ENCODE measurements around the gene AGFG1.
A peak's percentile ranks its signal among the peaks of the same experiment; 100 is the strongest.

The AGFG1 gene

DNA sequence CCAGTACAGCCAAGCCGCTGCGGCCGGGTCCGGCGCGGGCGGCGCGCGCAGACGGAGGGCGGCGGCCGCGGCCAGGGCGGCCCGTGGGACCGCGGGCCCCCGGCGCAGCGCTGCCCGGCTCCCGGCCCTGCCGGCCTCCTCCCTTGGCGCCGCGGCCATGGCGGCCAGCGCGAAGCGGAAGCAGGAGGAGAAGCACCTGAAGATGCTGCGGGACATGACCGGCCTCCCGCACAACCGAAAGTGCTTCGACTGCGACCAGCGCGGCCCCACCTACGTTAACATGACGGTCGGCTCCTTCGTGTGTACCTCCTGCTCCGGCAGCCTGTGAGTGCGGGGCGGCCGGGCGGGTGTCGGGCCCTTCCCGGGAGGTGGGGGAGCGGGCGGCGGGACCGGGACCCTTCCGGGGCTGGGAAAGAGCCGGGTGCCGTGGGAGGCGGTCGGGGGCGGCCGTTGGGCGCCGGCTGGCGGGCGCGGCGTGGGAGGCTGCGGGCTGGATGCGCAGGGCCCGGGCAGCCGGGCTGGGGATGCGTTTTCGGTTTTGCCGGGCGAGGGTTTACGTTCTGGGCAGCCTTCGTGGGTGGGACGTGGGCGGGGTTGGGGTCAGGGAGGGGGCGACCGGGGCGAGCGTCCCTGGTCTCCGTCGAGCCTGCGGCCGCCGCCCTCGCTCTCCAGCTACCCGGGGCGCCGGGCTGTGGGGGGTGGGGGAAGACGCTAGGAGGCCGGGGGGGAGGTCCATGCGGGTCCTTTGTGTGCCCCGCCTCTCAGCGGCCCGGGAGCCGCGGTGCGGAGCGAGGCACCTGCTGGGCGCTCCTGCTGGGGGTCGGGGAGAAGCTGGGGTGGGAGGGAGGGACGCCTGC is 537 bp downstream of the AGFG1 start:
- H3K27me3 Mint-ChIP-seq (ENCODE audit: low read depth) = no peaks in the 10 kb centered on the region
- H3K4me1 Mint-ChIP-seq (ENCODE audit: low read depth) = peaks cover 23% of the 10 kb centered on the region
- H3K36me3 Mint-ChIP-seq (ENCODE audit: low read depth) = no peaks in the 10 kb centered on the region
- H3K9me3 Mint-ChIP-seq = no peaks in the 10 kb centered on the region
- peak overlapping the region; percentile 86 for H3K4me3 Mint-ChIP-seq
- H3K27ac Mint-ChIP-seq = no peak overlapping the region

DNA sequence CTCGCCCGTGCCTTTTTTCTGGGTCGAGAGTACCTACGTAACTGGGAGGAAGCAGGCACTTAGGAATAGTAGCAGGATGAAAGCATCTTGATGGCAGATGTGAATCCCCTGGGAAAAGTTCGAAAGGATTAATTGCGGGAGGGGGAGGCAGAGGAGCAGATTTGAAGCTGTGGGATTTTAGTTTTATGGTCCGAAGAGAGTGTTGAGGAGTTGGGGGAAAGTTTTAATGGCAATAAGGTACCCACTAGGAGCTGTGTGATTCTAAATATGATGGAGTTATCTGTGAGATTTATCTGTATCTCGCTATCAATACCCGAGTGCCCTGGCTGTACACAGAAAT is 1.1 kb downstream of the AGFG1 start:
- Mint-ChIP-seq H3K36me3 (ENCODE audit: low read depth) (no peaks in the 10 kb centered on the region), H3K4me3 (peak overlapping the region; percentile 86), H3K4me1 (ENCODE audit: low read depth) (peaks cover 23% of the 10 kb centered on the region), H3K9me3 (no peaks in the 10 kb centered on the region), H3K27ac (peak overlapping the region; percentile 75), H3K27me3 (ENCODE audit: low read depth) (no peaks in the 10 kb centered on the region)

DNA sequence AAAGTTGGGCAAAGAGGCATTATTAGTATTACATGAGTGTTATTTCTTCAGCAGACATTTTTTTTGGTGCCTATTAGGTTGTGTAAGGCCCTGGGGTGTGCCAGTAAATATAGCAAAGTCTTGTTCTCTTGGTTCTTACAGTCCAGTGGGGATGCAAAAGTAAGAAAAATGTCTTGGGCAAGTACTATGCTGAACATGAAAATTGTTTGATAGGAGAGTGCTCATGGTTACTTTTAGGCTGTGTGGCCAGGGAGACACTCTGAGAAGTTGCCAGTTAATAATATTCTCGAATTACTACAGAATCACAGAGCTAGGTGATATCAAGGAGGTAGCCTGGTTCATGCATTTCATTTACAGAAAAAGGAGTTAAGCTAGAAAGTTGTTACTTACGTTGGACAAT is 1.9 kb downstream of the AGFG1 start:
- Mint-ChIP-seq H3K27me3 (ENCODE audit: low read depth) (no peaks in the 10 kb centered on the region), H3K36me3 (ENCODE audit: low read depth) (no peaks in the 10 kb centered on the region), H3K4me1 (ENCODE audit: low read depth) (peaks cover 23% of the 10 kb centered on the region), H3K9me3 (no peaks in the 10 kb centered on the region), H3K27ac (no peak overlapping the region), H3K4me3 (peak overlapping the region; percentile 46)

DNA sequence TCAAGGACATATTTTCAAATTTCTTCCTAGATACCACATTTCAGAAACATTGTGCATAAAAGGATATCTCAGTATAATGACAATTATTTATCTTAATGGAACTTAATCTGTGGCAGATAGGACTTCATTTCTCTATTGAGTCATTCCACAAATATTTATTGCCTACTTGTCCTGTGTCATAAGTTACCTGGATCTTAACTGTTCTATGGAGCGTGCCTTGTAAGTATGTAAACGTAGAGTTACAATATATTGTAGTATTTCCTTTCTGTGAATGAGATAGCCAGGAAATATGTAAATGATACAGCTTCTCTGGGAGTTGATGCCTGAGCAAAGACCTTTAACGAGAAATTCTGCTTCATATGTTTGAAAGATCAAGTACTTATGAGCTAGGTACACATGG is 2.5 kb downstream of the AGFG1 start:
- Mint-ChIP-seq H3K27ac (no peak overlapping the region), H3K4me3 (peak overlapping the region; percentile 46), H3K27me3 (ENCODE audit: low read depth) (no peaks in the 10 kb centered on the region), H3K4me1 (ENCODE audit: low read depth) (peaks cover 25% of the 10 kb centered on the region), H3K36me3 (ENCODE audit: low read depth) (no peaks in the 10 kb centered on the region), H3K9me3 (no peaks in the 10 kb centered on the region)

DNA sequence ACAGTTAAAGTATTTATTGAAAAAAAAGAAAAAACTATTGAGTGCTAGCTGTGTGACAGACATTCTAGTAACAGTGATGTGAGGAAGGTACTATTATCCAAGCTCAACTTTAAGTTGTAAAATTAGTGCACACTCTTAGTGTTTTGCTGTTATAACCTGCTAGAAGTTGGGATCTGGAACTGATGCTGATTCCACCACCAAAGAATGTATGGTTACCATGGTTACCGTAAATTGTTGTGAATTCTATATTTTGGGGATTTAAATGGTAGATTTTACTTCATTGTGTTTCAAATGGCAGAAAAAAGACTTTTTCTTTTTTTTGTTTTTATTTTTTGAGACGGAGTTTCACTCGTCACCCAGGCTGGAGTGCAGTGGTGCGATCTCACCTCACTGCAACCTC is 5.3 kb downstream of the AGFG1 start:
- Mint-ChIP-seq H3K9me3 (no peaks in the 10 kb centered on the region), H3K4me1 (ENCODE audit: low read depth) (peaks cover 41% of the 10 kb centered on the region), H3K27me3 (ENCODE audit: low read depth) (no peaks in the 10 kb centered on the region)

DNA sequence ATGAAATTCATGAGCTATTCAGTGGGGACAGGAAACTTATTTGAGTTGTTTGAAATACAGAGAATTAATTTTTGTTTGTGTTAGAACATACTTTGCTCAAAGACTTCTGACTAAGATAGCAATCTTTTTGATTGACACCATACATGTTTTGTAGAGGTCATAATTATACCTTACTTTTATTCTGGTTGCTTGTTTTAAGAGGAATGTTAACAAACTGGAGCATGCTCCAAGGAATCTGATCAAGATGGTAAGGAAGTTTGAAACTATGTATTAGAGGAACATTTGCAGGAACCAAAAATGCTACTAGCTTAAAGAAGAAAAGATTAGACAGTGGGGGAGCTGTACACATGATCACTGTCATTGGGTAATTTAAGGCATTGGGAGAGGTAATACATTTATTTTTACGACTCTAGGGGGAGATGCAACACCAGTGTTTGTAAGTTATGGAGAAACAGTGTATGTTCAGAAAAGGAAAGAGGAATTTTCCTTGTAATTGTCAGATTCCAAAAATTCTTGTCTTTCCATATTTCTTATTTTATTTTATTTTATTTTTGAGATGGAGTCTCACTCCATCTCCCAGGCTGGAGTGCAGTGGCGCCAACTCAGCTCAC is 8.0 kb downstream of the AGFG1 start:
- Mint-ChIP-seq H3K27ac (peak overlapping the region; percentile 43), H3K27me3 (ENCODE audit: low read depth) (no peaks in the 10 kb centered on the region), H3K9me3 (peaks cover 1% of the 10 kb centered on the region), H3K4me3 (peak overlapping the region; percentile 5), H3K36me3 (ENCODE audit: low read depth) (no peaks in the 10 kb centered on the region), H3K4me1 (ENCODE audit: low read depth) (peaks cover 33% of the 10 kb centered on the region)

More for the DNA sequence above, 5.3 kb downstream of the AGFG1 start:
- Mint-ChIP-seq H3K4me3 (no peak overlapping the region), H3K27ac (no peak overlapping the region), H3K36me3 (ENCODE audit: low read depth) (no peaks in the 10 kb centered on the region)

DNA sequence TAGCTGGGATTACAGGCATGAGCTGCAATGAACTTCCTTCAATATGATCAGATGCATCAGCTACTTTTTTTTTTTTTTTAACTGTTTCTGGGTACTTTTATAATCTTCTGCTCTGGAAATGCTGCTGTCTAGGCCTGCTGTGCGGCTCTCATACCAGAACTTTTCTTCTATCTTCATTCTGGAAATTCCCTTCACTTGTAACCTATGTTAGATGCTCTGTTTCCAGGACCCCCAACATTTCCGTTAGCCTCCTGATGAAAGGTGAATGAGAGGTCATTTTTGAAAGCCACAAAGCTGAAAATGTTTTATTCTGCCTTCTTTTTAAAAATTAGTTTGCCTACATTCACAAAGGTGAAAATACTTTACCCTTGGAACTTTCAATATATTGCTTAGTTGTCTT is 8.6 kb downstream of the AGFG1 start:
- Mint-ChIP-seq H3K36me3 (ENCODE audit: low read depth) (peaks cover 4% of the 10 kb centered on the region), H3K27ac (peak overlapping the region; percentile 23), H3K4me3 (peak overlapping the region; percentile 6), H3K27me3 (ENCODE audit: low read depth) (no peaks in the 10 kb centered on the region), H3K4me1 (ENCODE audit: low read depth) (peaks cover 31% of the 10 kb centered on the region), H3K9me3 (peaks cover 7% of the 10 kb centered on the region)

DNA sequence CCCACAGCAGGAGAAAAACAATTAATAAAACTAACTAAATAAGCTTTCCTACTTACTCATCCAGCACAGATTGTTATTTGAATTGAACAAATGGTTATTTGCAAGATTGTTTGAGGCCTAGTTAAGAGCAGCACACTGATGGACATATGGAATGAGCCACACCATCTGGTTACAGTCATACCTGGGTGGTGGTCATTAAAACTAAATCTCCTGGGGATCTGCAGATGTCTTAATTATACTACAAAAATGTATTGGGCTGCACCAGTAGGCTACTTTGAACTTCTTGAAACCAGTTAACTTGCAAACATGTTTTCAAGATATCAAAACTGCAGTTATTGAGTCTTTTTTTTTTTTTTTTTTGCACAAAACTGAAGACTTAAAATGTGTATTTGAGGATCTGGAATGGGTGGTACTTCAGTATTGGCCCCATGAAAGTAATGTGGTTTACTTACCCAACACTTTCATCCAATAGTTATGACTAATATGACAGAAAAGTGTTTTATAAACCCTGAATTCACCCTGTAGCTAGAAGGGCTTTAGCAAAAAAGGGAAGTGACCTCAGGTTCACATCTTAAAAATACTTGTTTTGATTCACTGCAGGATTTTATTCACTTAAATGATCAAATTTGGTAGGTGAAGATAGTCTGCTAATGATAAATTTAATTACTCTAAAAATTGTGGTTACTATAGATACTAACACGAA is 10.8 kb downstream of the AGFG1 start:
- H3K27me3 Mint-ChIP-seq (ENCODE audit: low read depth) = no peaks in the 10 kb centered on the region
- peak overlapping the region; percentile 8 for H3K27ac Mint-ChIP-seq
- H3K9me3 Mint-ChIP-seq = peaks cover 14% of the 10 kb centered on the region
- H3K4me3 Mint-ChIP-seq = no peak overlapping the region
- peaks cover 10% of the 10 kb centered on the region for H3K36me3 Mint-ChIP-seq (ENCODE audit: low read depth)
- peaks cover 37% of the 10 kb centered on the region for H3K4me1 Mint-ChIP-seq (ENCODE audit: low read depth)

DNA sequence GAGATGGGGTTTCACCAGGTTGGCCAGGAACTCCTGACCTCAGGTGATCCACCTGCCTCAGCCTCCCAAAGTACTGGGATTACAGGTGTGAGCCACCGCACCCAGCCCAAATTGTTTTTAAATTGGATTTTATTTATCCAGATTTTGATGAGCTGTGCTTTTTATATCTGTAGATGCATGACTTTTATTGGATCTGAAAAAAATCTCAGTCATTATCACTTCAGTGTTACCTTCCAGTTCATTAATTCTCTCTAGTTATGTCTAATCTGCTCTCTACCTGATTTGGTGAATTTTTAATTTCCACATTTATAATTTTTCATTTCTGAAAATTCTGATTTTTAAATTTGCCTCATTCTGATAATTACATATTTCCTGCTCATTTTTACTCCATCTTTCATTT is 13.5 kb downstream of the AGFG1 start:
- peak overlapping the region; percentile 39 for H3K27ac Mint-ChIP-seq

DNA sequence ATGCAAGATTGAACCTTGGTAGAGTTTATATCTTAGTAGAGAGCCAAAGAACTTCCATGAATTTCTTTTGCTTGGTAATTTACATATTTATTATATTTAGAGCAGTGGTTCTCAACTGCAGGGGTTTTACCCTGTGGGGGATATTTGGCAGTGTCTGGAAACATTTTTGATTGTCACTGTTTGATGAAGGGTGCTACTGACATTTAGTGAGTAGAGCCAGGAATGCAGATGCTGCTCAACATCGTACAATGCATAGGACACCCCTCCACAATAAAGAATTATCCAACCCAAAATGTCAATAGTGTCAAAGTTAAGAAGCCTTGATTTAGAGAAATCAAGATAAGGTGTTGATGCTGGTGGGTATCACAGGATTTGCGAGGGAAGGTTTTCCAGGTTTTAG is 14.7 kb downstream of the AGFG1 start:
- peaks cover 21% of the 10 kb centered on the region for H3K4me1 Mint-ChIP-seq (ENCODE audit: low read depth)
- peaks cover 12% of the 10 kb centered on the region for H3K36me3 Mint-ChIP-seq (ENCODE audit: low read depth)
- H3K9me3 Mint-ChIP-seq = peaks cover 14% of the 10 kb centered on the region
- H3K27ac Mint-ChIP-seq = no peak overlapping the region
- H3K27me3 Mint-ChIP-seq (ENCODE audit: low read depth) = no peaks in the 10 kb centered on the region
- H3K4me3 Mint-ChIP-seq = no peak overlapping the region

More for the DNA sequence above, 13.5 kb downstream of the AGFG1 start:
- Mint-ChIP-seq H3K9me3 (peaks cover 14% of the 10 kb centered on the region), H3K4me1 (ENCODE audit: low read depth) (peaks cover 29% of the 10 kb centered on the region), H3K36me3 (ENCODE audit: low read depth) (peaks cover 12% of the 10 kb centered on the region), H3K27me3 (ENCODE audit: low read depth) (no peaks in the 10 kb centered on the region), H3K4me3 (no peak overlapping the region)

DNA sequence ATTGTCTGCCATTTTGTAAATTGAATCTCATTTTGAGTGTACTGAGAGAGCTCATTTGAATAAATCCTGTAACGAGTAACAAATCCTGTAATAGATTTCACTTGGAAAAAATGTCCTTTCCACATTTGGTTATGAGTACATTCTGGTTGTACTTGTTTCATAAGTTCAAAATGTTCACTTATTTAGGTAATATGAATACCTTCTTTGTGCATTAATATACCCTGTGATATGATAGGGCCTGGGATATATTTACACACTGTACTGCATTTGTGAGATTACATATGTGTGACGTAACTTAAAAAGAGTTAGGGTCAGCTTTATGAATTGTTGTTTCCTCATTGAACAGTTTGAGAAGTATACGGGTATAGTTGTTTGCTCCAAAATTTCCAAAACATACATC is 16.1 kb downstream of the AGFG1 start:
- no peaks in the 10 kb centered on the region for H3K27me3 Mint-ChIP-seq (ENCODE audit: low read depth)
- peaks cover 15% of the 10 kb centered on the region for H3K36me3 Mint-ChIP-seq (ENCODE audit: low read depth)
- peaks cover 16% of the 10 kb centered on the region for H3K4me1 Mint-ChIP-seq (ENCODE audit: low read depth)
- H3K9me3 Mint-ChIP-seq = peaks cover 14% of the 10 kb centered on the region
- H3K4me3 Mint-ChIP-seq = no peak overlapping the region
- H3K27ac Mint-ChIP-seq = no peak overlapping the region

DNA sequence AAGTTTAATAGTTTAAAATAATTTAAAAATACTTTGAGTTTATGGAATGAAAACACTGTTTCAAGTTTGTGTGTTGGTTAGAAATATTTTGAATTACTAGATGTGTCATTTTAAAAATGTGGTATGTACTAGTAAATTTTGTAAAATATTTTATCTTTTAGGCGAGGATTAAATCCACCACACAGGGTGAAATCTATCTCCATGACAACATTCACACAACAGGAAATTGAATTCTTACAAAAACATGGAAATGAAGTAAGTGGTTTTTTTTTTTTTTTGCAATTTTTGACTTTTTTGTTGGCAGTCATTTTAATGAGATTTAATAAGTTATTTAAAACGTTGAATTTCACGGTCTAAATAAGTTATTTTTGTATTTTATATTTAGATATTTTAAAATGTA is 19.4 kb downstream of the AGFG1 start:
- H3K4me1 Mint-ChIP-seq (ENCODE audit: low read depth) = peaks cover 9% of the 10 kb centered on the region
- no peak overlapping the region for H3K4me3 Mint-ChIP-seq
- no peak overlapping the region for H3K27ac Mint-ChIP-seq
- H3K27me3 Mint-ChIP-seq (ENCODE audit: low read depth) = no peaks in the 10 kb centered on the region
- peaks cover 7% of the 10 kb centered on the region for H3K36me3 Mint-ChIP-seq (ENCODE audit: low read depth)
- H3K9me3 Mint-ChIP-seq = no peaks in the 10 kb centered on the region

DNA sequence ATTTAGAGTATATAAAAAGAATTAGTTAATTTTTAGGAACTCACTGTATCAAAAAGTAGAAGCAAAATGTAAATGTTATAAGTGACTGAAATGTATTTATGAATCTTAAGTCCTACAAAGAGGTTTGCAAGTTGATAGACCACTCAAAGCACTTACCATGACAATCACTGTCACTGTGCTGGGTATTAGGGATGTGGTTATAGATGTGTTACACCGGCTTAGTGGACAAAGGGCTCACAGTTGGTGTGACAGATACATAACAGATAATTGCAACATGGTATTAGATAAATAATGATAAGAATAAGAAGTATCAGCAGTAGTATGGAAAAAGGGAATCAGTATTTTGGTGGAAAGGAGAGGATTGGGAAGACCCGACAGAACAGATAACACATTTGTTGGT is 21.6 kb downstream of the AGFG1 start:
- Mint-ChIP-seq H3K9me3 (no peaks in the 10 kb centered on the region), H3K27ac (no peak overlapping the region), H3K27me3 (ENCODE audit: low read depth) (no peaks in the 10 kb centered on the region), H3K4me1 (ENCODE audit: low read depth) (peaks cover 7% of the 10 kb centered on the region), H3K36me3 (ENCODE audit: low read depth) (peaks cover 4% of the 10 kb centered on the region), H3K4me3 (no peak overlapping the region)

DNA sequence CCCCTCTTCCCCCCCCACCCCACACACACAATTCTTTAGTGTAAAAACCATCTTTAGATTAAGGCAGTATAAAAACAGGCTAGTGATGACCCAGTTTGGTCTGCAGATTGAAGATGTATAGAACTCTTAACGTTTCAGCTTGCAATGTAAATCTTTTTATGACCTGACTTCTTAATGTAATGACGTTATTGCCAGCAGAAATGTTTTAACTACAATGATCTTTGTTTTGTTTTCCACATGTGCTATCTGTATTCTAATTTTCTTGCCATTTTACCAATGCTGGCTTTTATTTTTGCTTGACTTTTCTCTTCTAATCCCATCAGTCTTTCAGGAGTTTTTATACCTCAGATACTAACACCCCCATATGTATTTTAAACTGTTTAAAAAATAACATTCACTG is 25.2 kb downstream of the AGFG1 start:
- Mint-ChIP-seq H3K27me3 (ENCODE audit: low read depth) (no peaks in the 10 kb centered on the region), H3K27ac (no peak overlapping the region), H3K9me3 (no peaks in the 10 kb centered on the region), H3K4me1 (ENCODE audit: low read depth) (peaks cover 5% of the 10 kb centered on the region), H3K36me3 (ENCODE audit: low read depth) (peaks cover 3% of the 10 kb centered on the region), H3K4me3 (no peak overlapping the region)

Data from T-helper 1 cell treated with Interleukin-12 subunit alpha and Interleukin-12 subunit beta and Interleukin-4 antibody, amounts not matched to agents 30 μg/mL and 1 μg/mL, for 36 hours (primary cell).